HG03575 (cell line): Measurements from ENCODE around the gene GPR15LG.

Source experiments
- ATAC-seq: cut with Tn5 transposase; IDR thresholded peaks from one replicate; pipeline ENCODE4 v1.9.1; 2021; ENCODE audit not compliant: unreplicated experiment, insufficient number of reproducible peaks, low FRiP score; ENCODE audit errors: extremely low read depth

The GPR15LG gene

DNA sequence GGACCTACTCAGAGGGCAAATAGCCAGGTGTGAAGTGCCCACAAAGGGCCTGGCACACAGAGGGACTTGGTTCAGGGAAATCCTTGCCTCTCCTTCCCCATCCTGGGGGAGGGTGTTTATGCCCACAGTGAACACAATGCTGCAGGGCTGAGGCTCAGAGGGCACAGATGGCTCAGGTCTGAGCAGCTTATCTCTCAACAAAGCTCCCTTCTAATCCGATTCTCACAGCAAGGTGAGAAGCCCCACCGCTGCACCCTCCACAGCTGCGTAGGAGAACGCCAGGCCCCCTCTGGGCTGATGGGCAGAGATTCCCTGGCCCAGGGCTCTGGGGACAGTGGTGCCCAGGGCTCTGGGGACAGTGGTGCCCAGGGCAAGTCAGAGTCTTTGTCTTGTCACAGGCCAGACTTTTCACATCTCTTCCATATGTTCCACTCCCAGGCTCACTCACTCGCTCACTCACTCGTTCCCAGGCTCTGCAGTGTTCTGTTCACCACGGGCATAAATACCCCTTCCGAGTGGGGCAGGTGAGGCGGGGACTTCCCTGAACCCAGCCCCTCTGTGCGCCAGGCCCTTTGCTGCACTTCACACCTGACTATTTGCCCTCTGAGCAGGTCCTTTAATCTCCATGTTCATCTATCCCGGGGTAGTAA is 12.1 kb downstream of the GPR15LG start:
- ATAC-seq = no peak

DNA sequence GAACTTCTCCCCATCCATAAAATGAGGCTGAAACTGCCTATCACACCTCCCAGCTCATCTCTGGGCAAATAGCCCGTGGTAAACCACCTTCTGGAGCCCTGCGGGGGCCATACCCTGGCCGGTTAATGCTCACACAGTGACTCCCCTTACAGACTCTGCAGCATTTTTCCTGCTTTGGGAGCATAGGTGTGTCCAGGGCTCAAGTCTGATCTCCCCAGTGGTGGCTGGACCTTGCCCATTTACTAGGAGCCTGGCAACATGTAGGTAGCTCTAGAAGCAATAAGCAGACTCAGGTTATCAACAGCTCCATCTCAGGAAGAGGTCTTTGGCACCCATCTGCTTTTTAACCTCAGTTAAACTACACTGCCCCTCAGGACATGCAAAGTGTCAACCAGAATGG is 15.2 kb downstream of the GPR15LG start:
- ATAC-seq = no peak

DNA sequence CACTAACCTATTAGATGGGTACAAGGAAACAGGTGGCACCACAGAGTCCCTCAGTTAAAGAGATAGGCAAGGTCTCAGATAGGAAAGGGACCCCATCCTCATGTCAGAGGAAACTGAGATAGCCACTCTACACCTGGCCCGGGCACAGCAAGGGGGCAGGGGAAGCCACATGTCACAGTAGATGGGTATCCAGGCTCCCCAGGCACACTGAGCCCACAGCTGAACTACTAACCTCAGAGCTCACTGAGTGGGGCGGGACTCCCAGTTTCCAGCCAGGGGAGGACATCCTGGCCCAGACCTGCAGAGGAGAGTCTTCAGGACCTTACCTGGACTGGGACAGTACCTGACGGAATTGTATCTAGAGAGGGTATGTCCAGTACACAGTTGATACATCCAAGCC is 17.0 kb downstream of the GPR15LG start:
- ATAC-seq = no peak

DNA sequence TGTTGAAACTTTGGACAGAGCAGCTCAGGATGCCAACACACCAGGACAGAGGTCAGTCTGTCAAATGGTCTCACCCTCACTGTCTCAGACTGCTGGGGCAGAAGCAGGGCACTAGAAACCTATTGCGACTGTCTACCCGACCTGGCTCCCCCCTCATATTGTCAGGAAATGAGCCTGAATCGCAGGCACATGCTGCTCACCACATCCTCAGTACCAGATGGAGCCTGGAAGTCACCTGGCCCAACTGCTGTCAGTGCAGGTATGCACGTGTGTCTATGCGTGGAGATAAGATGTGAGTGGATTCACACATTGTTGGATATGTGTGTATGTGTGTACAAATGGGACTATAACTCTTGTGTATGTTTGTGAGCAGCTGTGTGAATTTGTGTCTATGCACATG is 17.5 kb downstream of the GPR15LG start:
- ATAC-seq = no peak

DNA sequence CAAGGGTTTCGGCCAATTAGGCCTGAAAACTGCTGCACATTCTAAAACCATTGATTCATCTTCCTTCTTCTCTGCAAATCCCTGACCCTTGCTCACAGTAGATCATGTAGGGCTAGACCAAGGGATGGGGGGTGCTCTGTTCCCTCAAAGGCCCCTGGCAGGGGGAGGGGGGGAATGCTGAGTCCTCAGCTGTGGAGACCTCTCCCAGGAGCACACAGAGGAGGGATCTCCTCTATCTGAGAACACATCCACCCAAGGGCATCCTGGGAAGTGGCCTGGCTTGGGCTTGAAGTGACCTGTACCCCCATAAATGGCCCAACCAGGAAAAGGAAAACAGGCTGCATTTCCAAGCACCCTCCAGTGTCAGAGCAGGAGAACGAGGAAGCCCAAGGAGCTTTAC is 19.7 kb downstream of the GPR15LG start:
- ATAC-seq = no peak

DNA sequence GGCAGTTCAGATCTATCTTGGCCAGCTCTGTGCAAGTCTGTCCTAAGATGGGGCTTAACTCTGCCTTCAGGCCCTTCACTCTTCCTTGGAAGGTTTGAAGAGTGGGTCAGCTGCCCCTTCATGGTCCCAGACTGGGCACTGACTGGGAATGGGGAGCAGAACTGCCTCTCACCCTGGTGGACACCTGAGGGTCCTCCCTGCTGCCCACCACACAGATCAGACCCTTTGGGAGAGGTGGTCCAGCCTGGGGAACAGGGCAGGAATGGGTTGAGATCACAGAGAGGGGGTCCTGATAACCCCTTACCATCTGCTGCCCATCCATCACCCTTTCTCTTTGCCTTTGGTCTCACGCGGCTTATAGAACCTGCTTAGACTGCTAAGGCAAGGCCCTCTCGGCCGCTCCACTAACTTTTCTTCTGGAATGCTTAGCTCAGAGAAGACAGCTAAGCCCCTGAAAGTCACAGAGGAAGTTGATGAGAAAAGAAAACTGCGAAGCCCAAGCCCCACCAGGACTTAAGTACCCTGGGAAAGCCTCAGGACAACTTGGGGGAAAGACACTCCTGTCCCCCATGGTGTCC is 20.3 kb downstream of the GPR15LG start:
- no peak for ATAC-seq

DNA sequence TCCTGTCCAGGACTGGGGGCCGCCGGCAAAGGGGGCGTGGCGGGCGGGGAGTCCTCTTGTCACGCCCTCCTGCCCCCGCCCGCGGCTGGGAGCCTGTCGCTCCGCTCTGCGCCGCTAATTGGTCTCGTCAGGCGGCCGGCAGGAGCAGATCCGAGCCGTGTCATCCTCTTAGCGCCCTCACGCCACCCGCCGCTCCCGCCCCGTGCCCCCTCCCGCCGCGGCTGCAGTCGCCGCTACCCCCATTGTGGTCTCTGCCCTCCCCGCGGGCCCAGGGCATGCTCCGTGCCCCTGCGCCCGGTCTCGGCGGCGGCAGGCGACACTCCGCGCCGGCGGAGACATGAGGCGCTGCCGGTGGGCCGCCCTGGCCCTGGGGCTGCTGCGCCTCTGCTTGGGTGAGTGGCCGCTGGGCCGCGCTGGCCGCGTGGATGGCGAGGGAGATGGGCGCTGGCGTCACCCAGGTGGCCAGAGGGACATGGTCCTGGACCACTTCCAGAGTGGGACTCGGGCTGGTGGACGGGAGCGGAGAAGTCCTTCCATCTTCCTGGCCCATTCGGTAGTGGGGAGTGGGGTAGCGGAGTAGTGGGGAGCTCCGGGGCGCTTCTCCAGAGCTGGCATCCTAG is 20.9 kb downstream of the GPR15LG start, which contains the start of gene CDHR1:
CDHR1 (plus strand) TSS at position 114 of the 620 bp plus-strand sequence; CDS start at position 338, 224 bp downstream.
- ATAC-seq = no peak

DNA sequence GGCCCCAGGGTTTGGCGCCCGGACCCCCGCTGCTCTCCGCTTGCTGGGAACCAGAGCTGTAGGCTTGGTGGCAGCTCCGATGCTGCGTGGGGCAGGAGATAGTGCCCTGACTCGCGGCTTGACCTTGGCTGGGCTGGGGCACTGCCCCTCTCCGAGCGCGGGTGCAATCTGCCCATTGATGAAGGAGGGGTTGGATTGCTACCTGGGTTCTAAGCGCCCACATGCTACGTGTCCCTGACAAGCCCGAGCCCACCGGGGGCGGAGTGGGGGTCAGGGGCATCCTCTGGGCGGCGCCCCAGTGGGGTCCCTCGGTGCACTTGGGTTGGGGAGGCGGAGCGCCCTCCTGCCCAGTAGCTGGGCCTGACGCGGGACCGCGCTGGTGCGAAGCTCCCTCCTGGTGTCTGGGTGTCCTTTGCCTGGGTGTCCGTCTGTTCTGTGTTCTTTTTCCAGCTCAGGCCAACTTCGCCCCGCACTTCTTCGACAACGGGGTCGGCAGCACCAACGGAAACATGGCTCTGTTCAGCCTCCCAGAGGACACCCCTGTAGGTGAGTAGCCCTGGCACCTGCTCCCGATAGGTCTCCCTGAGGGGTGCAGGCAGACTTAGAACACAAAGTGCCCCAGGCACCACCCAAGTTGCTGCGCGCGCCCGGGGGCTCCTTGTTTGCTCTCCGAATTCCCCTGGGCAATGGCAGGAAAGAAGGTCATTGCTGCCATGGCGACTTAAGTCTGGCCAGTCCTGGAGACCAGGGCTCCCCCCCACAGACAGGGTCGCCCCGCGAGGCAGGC is 21.6 kb downstream of the GPR15LG start:
- ATAC-seq = no peak

DNA sequence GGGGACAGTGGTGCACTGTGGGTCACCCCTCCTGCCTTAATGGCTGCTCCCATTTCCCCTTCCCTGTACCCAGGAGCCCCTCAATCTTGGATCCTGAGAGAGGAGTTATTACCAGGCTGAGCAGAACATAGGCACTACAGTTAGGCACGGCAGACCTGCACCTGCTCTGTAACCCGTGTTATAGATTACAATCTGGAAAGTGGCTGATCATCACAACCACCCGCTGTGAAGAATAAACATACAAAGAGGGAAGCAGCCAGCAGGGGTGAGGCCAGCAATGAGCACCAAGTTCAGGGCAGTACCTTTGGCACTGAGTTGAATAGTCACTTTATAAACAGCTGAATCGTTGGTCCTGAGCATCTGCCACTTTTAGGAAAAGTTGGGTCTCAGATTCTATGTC is 22.5 kb downstream of the GPR15LG start:
- ATAC-seq = no peak

DNA sequence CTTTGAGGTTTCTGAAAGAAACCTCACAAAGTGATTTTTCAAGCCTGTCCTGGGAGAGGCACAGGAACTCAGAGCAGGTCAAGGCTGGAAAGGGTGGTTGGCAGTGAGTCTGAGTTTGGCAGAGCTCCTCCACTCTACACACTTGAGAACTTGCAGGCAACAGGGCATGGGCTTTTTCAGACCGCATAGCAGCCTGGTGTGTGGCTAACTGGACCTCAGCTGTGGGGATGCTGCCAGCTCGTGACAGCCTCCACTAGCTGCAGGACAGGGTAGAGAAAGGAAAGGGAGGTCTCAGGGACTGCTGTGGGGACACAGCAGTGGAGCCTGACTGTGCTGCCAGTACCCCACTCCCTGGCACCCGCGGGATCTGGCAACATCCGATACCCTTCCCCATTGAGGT is 23.3 kb downstream of the GPR15LG start:
- ATAC-seq = no peak

DNA sequence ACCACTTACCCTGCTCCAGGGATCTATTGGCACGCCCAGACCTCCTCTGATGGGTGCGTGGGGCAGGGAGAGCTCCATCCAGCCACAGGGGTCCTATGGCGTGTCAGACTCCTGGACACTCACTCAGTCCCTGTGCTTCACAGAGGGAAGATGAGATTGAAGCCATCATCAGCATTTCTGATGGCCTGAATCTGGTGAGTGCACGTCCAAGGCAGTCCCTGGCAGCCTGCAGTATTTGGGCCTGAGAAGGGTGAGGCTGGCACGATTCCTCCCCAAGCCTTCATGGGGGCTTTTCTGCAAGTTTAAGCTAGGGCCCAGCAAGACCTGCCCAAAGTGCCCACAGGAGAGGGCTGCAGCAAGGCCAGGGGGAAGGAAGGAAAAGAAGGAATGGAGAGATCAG is 24.0 kb downstream of the GPR15LG start:
- no peak for ATAC-seq

DNA sequence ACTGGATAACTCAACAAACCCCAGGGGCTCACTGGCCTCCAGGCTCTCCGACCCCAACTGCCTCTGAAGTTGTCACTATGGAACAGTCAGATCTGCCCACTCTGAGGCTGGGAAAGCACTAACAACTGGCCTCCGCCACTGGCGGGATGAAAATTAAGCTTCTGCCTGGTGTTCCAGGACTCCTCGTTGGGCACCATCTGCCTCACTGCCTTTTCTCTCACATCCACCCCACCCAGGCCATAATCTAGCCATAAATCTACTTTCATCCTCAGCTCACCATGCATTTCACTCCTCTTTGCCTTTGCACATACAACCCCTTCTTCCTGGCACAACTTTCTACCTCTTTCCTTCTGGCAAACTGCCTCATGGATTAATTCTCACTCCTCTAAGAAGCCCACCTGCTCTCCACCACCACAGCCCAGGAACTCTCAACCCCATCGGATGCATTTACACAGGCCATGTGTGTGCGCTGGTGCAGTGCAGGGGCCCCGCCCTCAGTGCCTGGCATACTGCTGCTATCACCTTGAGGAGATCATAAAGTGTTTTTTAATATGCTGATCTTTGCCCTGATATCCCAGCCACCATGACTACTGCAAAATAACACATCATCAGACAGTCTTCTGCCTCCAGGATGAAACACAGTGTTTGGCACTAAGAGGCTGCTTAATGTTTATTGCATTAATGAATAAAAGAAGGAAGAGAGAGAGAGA is 24.8 kb downstream of the GPR15LG start:
- no peak for ATAC-seq

DNA sequence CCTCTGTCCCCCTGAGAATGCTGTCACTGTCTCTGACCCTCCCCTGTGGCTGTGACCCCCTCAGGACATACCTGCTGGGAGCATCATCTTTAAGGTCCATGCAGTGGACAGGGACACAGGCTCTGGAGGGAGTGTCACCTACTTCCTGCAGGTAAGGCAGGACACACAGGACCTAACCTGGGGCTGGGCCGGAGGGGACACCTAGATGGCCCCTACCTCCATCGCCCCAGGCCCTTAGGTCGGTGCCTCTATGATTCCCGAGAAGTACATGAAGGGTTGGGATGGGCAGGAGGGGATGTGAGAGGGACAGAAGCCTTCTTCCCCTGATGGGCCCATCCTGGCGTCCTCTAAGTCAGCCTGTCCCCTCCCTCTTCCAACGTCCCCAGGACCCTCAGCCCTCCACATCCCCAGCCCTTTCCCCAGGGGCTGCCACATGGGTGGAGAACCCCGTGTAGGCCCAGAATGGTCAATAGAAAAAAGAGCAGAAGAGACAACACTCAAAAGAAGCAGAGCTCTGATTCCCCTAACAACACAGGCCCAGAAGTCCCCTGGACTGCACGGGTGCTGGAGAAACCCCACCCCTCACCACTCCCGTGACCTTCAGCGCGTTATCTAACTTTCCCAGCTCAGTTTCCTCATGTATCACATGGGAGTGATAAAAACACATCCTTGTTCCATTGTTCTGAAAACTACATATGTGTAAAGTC is 27.1 kb downstream of the GPR15LG start:
- ATAC-seq = no peak

DNA sequence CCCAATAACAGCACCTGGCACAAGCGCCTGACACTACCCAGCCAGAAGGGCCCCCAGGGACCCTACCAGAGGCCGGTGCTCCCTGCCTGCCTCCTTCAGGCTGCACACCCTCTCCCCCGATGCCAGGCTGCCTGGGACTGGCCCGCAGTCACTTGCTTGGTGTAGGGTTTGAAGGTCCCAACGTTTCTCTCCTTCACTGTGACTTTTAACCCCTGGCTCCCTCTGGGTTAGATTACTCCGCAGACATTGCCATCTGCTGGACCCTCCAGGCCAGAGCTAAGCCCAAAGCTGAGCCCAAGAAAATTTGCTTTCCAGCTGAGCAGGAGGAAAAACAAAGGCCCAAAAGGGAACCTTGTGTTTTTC is 27.6 kb downstream of the GPR15LG start:
- no peak for ATAC-seq

DNA sequence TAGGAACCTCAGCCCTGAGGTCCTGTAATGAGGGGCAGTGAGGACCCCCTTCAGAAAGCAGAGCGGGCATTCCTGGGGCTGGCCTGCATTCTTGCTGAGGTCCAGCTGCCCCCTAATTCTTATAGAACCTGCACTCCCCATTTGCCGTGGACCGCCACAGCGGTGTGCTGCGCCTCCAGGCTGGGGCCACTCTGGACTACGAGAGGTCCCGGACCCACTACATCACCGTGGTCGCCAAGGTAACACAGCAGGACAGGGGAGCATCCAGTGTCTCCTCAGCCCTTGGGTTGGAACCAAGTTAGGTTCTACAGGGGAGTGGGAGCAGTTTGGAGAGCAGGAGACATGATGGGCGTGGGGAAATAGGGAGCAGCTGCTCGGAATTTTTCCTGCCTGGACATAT is 28.1 kb downstream of the GPR15LG start:
- ATAC-seq = no peak

DNA sequence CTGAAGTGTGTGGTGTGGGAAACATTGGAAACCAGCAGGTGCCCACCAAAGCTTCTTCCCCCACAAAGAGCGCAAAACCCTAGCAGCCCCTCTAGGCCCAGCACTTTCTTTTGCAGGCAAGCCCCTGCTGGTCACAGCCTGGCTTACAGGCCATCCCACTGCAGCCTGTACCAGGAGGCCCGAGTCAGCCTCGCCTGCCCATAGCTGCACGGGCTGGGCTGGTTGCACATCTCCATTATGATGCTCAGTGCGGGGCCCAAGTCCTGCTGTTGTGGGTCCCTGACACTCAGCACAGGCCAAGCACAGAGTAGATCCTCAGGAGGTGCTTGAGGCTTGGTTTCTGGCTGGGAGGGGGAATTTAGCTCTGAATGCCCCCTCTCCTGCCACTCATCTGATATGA is 28.7 kb downstream of the GPR15LG start:
- no peak for ATAC-seq

DNA sequence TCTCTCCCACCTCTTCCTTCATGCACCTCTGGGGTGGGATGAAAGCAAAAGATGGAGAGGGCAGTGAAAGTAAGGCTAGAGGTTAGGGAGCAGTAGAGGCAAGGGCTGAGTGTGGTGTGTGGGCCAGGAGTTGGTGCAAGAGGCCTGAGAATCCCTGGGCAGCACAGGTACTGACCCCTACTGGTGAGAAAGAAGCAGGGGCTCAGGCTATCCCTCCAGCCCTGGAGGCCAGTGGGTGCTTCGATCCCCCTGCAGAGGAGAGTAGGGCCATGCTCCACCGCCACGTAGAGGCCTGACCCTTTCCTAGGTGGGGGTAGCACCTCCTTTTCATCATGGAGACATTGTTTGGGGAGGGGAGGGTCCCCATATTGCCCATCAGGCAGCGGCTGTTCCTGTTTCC is 30.5 kb downstream of the GPR15LG start:
- ATAC-seq = no peak

DNA sequence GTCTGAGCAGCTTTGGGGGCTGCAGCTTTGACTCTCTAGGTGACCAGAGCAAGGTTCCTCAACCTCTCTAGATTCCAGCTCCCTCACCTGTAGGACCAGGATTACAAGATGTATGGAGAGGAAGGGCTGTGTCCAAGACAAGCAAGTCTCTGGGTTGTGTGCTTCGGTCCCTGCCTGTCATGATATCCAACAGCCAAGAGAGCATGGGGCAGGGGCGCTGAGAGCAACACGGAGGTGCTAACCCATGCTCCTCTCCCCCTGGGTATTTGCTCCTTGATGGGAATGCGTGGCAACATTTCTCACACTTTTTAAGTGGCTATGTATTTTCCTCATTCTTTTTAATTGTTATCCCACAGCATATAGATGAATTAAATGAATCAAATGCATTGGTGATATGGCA is 31.0 kb downstream of the GPR15LG start:
- ATAC-seq = no peak
